Neural crest cell (in vitro differentiated cells): ENCODE results near the gene COL25A1. TPM values are rescaled to one million over a fixed set of nuclear protein-coding genes. Genes with fewer than 3 reads are reported as not detected.
A peak's percentile ranks its signal among the peaks of the same experiment; 100 is the strongest.

ENCODE experiments used
- DNase-seq: peaks from one replicate; pipeline ENCODE4 v3.0.0; 2021; ENCODE audit warnings: low read depth, mixed read lengths, low spot score
- H3K27ac Mint-ChIP-seq: one replicate; pipeline ENCODE4 v1.8.0; 2021; ENCODE audit warnings: mild to moderate bottlenecking, mixed read lengths; ENCODE audit not compliant: unreplicated experiment
- H3K27me3 Mint-ChIP-seq: 2 replicates; pipeline ENCODE4 v1.8.0; 2021; ENCODE audit warnings: low read depth, mild to moderate bottlenecking, mixed read lengths
- H3K36me3 Mint-ChIP-seq: 2 replicates; pipeline ENCODE4 v1.8.0; 2021; ENCODE audit warnings: low read depth, mild to moderate bottlenecking, mixed read lengths
- H3K4me1 Mint-ChIP-seq: 2 replicates; pipeline ENCODE4 v1.8.0; 2021; ENCODE audit warnings: mixed read lengths
- H3K4me3 Mint-ChIP-seq: one replicate; pipeline ENCODE4 v1.8.0; 2021; ENCODE audit warnings: mild to moderate bottlenecking, mixed read lengths
- H3K9me3 Mint-ChIP-seq: 2 replicates; pipeline ENCODE4 v1.8.0; 2021; ENCODE audit warnings: mixed read lengths
- total RNA-seq: library from RNA; stranded (reverse); gene quantifications from 2 replicates; pipeline ENCODE4 v1.2.1, GENCODE V29; 2021
- TF ChIP-seq, protein P1 (sequence below): fragments of 200-600 bp; sonication (generic); conservative IDR thresholded peaks from 2 replicates; pipeline ENCODE4 v1.5.0; 2021; ENCODE audit warnings: antibody characterized with exemption, mild to moderate bottlenecking

The COL25A1 gene
- total RNA-seq, 1 donor from 2014 or later = 39.3 TPM

DNA sequence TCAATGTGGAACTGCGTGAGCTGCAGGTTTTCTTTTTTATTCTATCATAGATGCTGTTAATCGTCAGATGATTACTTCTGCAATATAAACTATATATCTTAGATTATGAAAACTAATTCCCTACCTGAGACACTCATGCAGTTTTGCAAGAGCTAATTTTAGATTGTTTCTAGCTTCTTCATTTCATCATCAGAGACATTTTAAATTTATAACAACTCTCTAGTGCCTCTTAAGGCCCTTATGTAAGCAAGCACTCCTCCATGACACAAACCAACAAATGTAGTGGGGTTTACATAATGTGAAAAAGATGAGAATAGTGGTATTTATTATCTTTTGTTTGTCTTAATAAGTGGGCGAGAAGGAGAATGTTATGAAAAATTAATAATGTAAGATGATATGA lies 369.4 kb downstream of the COL25A1 start:
- no peak overlapping the region for H3K4me3 Mint-ChIP-seq
- H3K36me3 Mint-ChIP-seq = peaks cover 3% of the 10 kb centered on the region
- H3K27ac Mint-ChIP-seq = no peak overlapping the region
- TF ChIP-seq, protein P1, sequence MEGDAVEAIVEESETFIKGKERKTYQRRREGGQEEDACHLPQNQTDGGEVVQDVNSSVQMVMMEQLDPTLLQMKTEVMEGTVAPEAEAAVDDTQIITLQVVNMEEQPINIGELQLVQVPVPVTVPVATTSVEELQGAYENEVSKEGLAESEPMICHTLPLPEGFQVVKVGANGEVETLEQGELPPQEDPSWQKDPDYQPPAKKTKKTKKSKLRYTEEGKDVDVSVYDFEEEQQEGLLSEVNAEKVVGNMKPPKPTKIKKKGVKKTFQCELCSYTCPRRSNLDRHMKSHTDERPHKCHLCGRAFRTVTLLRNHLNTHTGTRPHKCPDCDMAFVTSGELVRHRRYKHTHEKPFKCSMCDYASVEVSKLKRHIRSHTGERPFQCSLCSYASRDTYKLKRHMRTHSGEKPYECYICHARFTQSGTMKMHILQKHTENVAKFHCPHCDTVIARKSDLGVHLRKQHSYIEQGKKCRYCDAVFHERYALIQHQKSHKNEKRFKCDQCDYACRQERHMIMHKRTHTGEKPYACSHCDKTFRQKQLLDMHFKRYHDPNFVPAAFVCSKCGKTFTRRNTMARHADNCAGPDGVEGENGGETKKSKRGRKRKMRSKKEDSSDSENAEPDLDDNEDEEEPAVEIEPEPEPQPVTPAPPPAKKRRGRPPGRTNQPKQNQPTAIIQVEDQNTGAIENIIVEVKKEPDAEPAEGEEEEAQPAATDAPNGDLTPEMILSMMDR = no peak
- no peaks in the 10 kb centered on the region for H3K4me1 Mint-ChIP-seq
- peaks cover 3% of the 10 kb centered on the region for H3K9me3 Mint-ChIP-seq
- no peak for DNase-seq
- H3K27me3 Mint-ChIP-seq = no peaks in the 10 kb centered on the region

DNA sequence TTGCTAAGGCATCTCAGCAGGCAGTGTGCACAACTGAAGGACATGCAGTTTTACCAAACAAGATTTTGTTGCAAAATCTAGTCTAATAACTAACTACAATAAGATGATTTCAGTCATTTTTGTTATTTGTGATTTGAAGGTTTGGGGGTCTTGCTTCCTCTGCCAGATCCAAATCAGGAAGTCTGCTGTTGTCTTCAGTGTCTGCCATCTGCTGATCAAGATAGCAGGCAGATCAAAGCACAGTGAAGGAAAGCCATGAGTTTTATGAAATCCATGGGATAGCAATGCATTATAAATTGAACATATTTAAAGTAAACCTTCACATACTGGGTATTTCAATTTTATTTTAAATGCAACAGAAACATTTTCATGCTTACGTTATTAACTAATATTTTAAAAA lies 370.5 kb downstream of the COL25A1 start:
- Mint-ChIP-seq H3K9me3 (peaks cover 3% of the 10 kb centered on the region), H3K36me3 (peaks cover 4% of the 10 kb centered on the region), H3K27me3 (no peaks in the 10 kb centered on the region), H3K4me1 (peaks cover 2% of the 10 kb centered on the region), H3K27ac (no peak overlapping the region), H3K4me3 (no peak overlapping the region)
- no peak for DNase-seq
- TF ChIP-seq, protein P1 = no peak

DNA sequence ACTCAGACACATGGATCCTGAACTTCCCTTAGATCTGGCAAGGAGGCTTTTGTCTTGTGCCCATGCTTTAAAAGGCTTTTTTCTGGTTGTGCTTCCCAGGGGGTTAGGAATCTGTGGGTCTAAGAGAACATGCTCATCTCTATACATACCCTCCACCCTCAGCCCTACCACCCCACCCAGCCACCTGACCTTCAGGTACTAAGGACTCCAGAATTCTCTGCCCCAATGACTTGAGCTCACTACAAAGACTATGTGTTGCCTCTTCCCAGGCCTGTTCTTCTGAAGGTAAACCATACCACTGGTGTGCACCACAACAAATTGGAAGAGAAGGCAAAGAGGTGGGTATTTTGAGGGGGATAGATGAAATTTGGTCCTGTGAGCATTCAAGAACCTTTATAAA lies 372.3 kb downstream of the COL25A1 start:
- Mint-ChIP-seq H3K9me3 (peaks cover 3% of the 10 kb centered on the region), H3K27ac (no peak overlapping the region), H3K27me3 (no peaks in the 10 kb centered on the region), H3K4me3 (no peak overlapping the region), H3K4me1 (peaks cover 17% of the 10 kb centered on the region), H3K36me3 (peaks cover 7% of the 10 kb centered on the region)
- TF ChIP-seq, protein P1 = no peak
- no peak for DNase-seq

DNA sequence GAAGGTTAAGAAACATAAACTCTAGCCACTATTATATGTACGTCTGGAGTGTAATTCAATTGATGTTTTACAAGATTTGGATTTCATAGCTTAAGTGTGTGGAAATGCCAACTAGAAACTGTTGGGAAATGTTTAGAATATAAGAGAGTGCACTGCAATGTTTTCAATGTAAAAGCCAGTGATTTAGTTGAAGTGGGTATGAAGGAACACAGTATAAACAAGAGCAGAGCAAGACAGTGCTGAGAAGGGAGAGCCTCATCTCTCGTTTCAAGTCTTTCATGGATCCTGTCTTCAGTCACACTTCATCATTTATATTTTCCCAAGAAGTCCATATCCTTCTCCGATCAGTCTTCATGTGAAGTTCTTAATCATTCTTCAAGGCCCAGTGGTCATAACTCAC lies 375.7 kb downstream of the COL25A1 start:
- DNase-seq = no peak
- Mint-ChIP-seq H3K4me1 (peaks cover 25% of the 10 kb centered on the region), H3K27me3 (no peaks in the 10 kb centered on the region), H3K4me3 (no peak overlapping the region), H3K36me3 (peaks cover 4% of the 10 kb centered on the region), H3K9me3 (no peaks in the 10 kb centered on the region), H3K27ac (peak overlapping the region; percentile 70)
- TF ChIP-seq, protein P1 = no peak

DNA sequence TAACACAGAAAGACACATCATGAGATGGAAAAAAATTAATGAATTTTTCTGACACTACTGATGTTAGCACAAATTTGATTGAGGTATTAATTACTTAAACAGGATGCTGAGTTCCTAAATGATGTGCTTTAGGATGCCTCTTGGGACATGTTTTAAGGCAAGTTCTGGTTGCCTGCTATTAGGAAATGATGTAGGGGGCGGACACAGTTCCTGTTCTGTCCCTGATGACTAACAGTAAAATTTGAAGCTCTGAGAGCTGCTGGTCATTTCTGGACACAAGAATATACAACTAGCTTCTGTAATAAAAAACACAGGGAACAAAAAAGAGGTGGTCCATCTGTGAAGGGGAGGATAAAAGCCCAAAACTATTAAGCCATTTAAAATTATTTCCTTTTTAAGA lies 376.4 kb downstream of the COL25A1 start:
- Mint-ChIP-seq H3K4me1 (peaks cover 29% of the 10 kb centered on the region), H3K27ac (no peak overlapping the region), H3K4me3 (no peak overlapping the region), H3K9me3 (no peaks in the 10 kb centered on the region), H3K27me3 (no peaks in the 10 kb centered on the region), H3K36me3 (peaks cover 4% of the 10 kb centered on the region)
- TF ChIP-seq, protein P1 = no peak
- DNase-seq = no peak

DNA sequence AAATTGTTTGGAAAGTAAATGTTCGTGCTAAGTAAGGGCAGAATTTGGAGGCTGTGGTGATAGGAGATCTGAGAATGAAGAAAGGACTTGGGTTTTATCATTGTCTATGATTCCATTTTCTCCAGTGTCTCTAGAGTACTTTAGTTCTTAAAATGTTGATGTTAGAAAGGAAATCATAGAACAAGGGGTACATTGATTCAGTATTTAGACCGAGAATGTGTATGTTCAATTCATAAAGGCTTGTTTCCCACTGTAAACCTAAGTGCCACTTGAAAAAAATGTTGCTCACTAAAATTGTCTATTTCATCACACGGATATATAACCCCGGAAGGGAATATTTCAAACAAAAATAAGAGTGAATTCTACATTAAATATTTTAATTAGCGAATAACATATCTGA lies 380.3 kb downstream of the COL25A1 start:
- Mint-ChIP-seq H3K9me3 (no peaks in the 10 kb centered on the region), H3K4me1 (peaks cover 40% of the 10 kb centered on the region), H3K4me3 (no peak overlapping the region), H3K27ac (no peak overlapping the region), H3K36me3 (peaks cover 4% of the 10 kb centered on the region), H3K27me3 (no peaks in the 10 kb centered on the region)
- TF ChIP-seq, protein P1 = no peak
- DNase-seq = no peak
